GM21381 (cell line): Measurements from ENCODE around the gene NUBP1.
"Not testable (repeated sequence)": the region's sequence is repeated elsewhere in the genome, so short reads cannot be mapped to it uniquely, and the experiment has no call there.

Source experiments
- ATAC-seq: cut with Tn5 transposase; IDR thresholded peaks from one replicate; pipeline ENCODE4 v1.9.1; 2021; ENCODE audit warnings: mild to moderate bottlenecking, moderate library complexity; ENCODE audit not compliant: unreplicated experiment

NUBP1 gene

GRCh38 chr16:10750793-10751192 lies 7.2 kb downstream of the NUBP1 start:
- ATAC-seq, result no peak

GRCh38 chr16:10751291-10751697 lies 7.7 kb downstream of the NUBP1 start:
- no peak for ATAC-seq

- peak; percentile 61 for ATAC-seq
Measured at GRCh38 chr16:10752843-10753523, 9.3 kb downstream of the NUBP1 start.

- no peak for ATAC-seq
Measured at GRCh38 chr16:10753670-10754069, 10.0 kb downstream of the NUBP1 start.

GRCh38 chr16:10754941-10755340 lies 11.3 kb downstream of the NUBP1 start:
- ATAC-seq, result no peak

- ATAC-seq, result no peak
Measured at GRCh38 chr16:10756574-10756973, 12.9 kb downstream of the NUBP1 start.

- no peak for ATAC-seq
Measured at GRCh38 chr16:10760858-10761257, 17.2 kb downstream of the NUBP1 start.

GRCh38 chr16:10761373-10761772 lies 17.7 kb downstream of the NUBP1 start:
- no peak for ATAC-seq

- no peak for ATAC-seq
Measured at GRCh38 chr16:10762336-10763016, 18.8 kb downstream of the NUBP1 start.

GRCh38 chr16:10763456-10763855 lies 19.8 kb downstream of the NUBP1 start:
- ATAC-seq, result no peak

GRCh38 chr16:10765772-10766171 lies 22.1 kb downstream of the NUBP1 start:
- peak; percentile 79 for ATAC-seq

GRCh38 chr16:10767127-10767526 lies 23.5 kb downstream of the NUBP1 start:
- ATAC-seq, result no peak

GRCh38 chr16:10769381-10769780 lies 25.7 kb downstream of the NUBP1 start:
- ATAC-seq, result no peak

- ATAC-seq, result no peak
Measured at GRCh38 chr16:10770907-10771306, 27.3 kb downstream of the NUBP1 start.

- peak; percentile 73 for ATAC-seq
Measured at GRCh38 chr16:10776280-10776679, 32.6 kb downstream of the NUBP1 start.

GRCh38 chr16:10776923-10777322 lies 33.3 kb downstream of the NUBP1 start:
- ATAC-seq, result not testable (repeated sequence)

- no peak for ATAC-seq
Measured at GRCh38 chr16:10777356-10777755, 33.7 kb downstream of the NUBP1 start.

GRCh38 chr16:10779908-10780307 lies 36.3 kb downstream of the NUBP1 start:
- ATAC-seq, result not testable (repeated sequence)

- peak; percentile 38 for ATAC-seq
Measured at GRCh38 chr16:10780628-10781027, 37.0 kb downstream of the NUBP1 start.

GRCh38 chr16:10782628-10783027 lies 39.0 kb downstream of the NUBP1 start:
- ATAC-seq, result no peak

GRCh38 chr16:10787304-10787703 lies 43.7 kb downstream of the NUBP1 start:
- no peak for ATAC-seq

- ATAC-seq, result not testable (repeated sequence)
Measured at GRCh38 chr16:10788630-10789029, 45.0 kb downstream of the NUBP1 start.
